HG02571 (cell line): ENCODE measurements around the gene PUS1.
"Not testable (repeated sequence)": the region's sequence is repeated elsewhere in the genome, so short reads cannot be mapped to it uniquely, and the experiment has no call there.

ENCODE experiments used
- ATAC-seq: cut with Tn5 transposase; IDR thresholded peaks from one replicate; pipeline ENCODE4 v1.9.1; 2021; ENCODE audit warnings: mild to moderate bottlenecking, moderate library complexity; ENCODE audit not compliant: unreplicated experiment

The PUS1 gene

GRCh38 chr12:131959641-131960589 lies 30.8 kb downstream of the PUS1 start:
- ATAC-seq, result no peak

- ATAC-seq, result not testable (repeated sequence)
Measured at GRCh38 chr12:131960590-131961325, 31.7 kb downstream of the PUS1 start.

- not testable (repeated sequence) for ATAC-seq
Measured at GRCh38 chr12:131961328-131961727, 32.3 kb downstream of the PUS1 start.

- ATAC-seq, result no peak
Measured at GRCh38 chr12:131962069-131962468, 33.0 kb downstream of the PUS1 start.

DNA sequence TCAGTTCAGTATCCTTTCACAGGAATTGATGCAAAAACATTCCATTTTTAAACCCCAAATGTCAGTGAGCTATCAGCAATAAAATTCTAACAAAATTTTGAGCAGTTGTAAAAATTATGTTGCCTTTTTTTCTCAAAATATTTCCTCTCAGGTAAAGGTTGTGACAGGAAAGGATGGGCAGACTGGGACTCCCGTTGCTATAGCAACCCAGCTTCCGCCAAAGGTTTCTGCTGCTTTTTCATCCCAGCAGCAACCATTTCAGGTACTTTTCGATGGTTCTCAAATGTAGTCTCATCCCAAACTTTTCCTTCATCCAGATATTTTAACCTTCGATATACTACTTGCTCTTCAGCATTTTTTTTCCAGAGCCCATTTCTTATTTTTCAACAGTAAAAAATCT lies 34.3 kb downstream of the PUS1 start:
- ATAC-seq, result no peak

DNA sequence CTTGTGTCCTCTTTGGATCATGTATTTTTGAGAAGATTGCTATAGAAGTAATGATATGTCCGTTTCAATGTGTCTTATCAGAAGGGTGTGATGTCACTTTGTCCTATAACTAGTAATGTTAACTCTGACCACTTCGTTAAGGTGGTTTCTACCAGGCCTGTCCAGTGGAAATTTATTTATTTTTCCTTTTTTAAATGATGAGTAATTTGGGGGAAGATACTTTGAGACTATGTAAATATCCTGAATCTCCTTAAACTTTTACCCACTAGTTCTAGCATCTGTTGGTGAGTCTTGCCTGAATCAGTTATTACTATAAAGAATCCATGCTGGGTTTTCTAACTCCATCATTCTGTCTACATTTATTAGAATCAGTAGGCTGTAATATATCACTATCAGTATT lies 36.0 kb downstream of the PUS1 start:
- no peak for ATAC-seq

- ATAC-seq, result no peak
Measured at GRCh38 chr12:131971226-131971625, 42.1 kb downstream of the PUS1 start.

DNA sequence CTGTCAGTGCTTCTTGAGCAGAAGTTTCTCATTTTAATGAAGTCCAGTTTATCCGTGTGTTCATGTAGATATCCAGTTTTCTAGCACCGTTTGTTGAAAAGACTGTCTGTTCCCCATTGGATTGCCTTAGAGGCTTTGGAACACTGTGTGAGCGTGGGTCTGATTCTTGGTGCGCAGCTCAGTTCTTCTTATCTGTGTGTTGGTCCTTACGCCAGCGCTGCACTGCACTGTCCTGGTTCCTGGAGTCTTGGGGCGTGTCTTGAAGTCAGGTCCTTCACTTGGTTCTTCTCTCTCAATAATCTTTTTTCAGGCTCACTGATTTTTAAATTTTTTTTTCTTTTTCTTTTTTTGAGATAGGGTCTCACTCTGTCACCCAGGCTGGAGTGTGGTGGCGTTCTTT lies 46.2 kb downstream of the PUS1 start:
- ATAC-seq, result no peak

DNA sequence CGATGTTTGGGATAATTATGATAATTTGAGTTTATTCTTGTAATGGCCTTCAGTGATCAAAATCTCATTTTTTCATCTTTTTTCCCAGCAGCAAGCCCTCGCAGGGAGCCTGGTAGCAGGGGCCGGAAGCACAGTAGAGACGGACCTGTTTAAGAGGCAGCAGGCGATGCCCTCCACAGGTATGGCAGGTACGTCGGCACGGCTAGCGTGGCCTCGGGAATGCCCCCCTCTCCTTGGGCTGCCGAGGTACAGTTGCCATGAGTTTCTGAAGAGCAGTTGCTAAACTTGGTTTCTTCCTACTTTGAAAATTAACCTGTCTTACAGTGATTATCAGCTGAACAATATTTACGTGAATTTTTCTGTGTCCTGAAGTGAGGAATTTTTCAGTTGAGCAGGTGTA lies 50.5 kb downstream of the PUS1 start:
- ATAC-seq, result no peak

DNA sequence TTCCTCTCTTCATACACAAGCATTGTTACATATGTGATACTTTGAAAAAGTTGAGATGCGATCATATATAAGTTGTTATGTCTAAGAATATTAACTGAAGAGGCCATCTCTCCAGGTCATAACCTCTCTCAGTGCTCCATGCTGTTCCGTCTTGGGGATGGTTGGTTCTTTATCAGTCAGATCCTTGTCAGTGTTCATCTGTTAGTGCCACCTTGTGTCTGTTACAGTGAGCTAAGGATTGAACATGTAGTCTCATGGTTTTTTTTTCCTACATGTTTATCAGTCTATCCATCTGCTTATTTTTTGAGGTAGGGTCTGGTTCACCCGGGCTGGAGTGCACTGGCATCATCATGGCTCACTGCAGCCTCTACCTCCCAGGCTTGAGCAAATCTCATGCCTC lies 51.2 kb downstream of the PUS1 start:
- ATAC-seq, result no peak

- ATAC-seq, result no peak
Measured at GRCh38 chr12:131981388-131981787, 52.3 kb downstream of the PUS1 start.

GRCh38 chr12:131982041-131982440 lies 53.0 kb downstream of the PUS1 start:
- ATAC-seq, result no peak

DNA sequence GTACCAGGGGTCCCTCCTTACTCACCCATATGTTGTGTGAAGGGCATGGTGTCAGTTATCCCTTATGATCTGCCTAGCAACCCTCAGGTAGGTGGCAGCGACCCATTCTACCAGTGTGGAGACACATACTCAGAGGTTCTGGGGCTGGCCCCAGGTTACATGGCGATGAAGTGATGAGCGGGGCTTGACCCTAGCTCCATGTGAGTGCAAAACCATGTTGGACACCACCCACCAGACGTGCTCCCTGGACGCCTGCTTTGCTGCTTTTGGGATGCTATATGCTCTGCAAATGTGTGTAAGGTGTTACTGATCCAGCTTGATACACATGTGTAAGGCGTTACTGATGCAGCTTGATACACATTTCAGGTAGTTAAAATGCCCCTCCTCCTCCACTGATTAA lies 54.0 kb downstream of the PUS1 start:
- no peak for ATAC-seq

DNA sequence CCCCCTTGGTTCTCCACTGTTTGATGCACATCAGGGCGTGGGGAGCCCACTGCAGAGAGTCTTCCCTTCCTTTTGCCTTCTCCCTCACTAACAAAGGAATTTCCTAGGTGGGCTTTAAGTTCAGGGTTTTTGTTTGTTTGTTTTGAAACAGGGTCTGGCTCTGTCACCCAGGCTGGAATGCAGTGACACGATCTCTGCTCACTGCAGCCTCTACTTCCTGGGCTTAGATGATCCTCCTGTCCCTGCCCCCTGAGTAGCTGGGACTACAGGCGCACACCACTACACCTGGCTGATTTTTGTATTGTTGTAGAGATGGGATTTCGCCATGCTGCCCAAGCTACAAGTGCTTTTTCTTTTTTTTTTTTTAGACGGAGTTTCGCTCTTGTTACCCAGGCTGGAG lies 54.5 kb downstream of the PUS1 start:
- ATAC-seq, result no peak

DNA sequence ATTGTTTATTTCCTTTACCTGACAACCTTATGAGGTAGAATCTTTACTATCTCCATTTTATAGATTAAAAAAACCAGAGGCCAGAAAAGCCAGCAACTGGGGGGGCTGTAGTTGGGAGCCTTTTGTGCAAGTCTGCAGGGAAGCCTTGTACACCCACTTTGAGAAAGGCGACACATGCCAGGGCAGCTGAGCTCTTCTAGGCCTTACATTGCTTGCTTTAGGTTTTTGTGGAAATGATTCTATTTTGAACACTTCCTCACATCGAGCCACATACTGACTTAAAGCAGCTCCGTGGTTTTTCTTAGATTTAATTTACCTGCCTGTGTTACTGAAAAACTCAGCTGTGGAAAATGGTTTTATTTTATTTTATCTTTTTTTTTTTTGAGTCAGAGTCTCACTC lies 55.3 kb downstream of the PUS1 start:
- ATAC-seq, result no peak

DNA sequence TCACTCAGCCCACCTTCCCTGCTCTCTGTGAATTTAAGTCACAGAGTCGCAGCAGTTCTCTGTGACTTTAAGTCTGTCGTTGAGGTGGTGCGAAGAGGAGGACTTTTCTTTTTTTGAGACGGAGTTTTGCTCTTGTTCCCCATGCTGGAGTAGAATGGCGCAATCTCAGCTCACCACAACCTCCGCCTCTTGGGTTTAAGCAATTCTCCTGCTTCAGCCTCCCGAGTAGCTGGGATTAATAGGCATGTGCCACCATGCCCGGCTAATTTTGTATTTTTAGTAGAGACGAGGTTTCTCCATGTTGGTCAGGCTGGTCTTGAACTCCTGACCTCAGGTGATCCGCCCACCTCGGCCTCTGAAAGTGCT lies 56.4 kb downstream of the PUS1 start:
- ATAC-seq, result not testable (repeated sequence)

DNA sequence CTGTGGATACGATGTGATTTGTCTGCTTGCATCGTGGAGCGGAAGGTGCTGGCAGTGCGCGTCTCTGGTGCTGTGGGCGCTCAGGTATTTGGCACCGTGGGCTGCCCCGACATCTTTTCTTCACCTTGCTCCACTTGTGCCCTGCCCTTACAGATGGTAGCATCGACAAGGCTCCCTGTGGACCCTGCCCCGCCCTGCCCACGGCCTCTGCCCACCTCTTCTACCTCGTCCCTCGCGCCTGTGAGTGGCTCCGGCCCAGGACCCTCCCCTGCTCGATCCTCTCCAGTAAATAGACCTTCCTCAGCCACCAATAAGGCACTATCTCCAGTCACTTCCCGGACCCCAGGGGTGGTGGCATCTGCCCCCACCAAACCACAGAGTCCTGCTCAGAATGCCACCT lies 57.3 kb downstream of the PUS1 start:
- no peak for ATAC-seq

GRCh38 chr12:131986910-131987309 lies 57.8 kb downstream of the PUS1 start:
- no peak for ATAC-seq

DNA sequence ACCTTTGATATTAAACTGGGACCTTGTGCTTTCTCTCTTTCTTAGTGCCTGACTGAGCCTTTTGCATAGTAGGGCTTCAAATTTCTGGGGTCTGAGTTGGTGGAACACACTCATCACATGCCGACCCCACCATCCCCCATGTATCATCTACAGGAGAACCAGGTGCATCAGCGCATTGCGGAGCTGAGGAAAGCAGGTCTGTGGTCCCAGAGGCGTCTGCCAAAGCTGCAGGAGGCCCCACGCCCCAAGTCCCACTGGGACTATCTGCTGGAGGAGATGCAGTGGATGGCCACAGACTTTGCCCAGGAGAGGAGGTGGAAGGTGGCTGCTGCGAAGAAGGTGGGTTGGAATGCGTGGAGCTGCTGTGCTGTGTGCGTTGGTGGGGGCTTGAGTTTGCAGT lies 58.5 kb downstream of the PUS1 start:
- ATAC-seq, result no peak

- ATAC-seq, result no peak
Measured at GRCh38 chr12:131988054-131988796, 59.1 kb downstream of the PUS1 start.

- no peak for ATAC-seq
Measured at GRCh38 chr12:131989021-131989420, 59.9 kb downstream of the PUS1 start.
